HG02973 (cell line): ENCODE results near the gene ZXDC.

Source experiments
- ATAC-seq: cut with Tn5 transposase; IDR thresholded peaks from one replicate; pipeline ENCODE4 v1.9.1; 2021; ENCODE audit warnings: moderate library complexity; ENCODE audit not compliant: unreplicated experiment

The ZXDC gene

GRCh38 chr3:126419886-126420786 lies 55.6 kb downstream of the ZXDC start:
- ATAC-seq, result no peak

DNA sequence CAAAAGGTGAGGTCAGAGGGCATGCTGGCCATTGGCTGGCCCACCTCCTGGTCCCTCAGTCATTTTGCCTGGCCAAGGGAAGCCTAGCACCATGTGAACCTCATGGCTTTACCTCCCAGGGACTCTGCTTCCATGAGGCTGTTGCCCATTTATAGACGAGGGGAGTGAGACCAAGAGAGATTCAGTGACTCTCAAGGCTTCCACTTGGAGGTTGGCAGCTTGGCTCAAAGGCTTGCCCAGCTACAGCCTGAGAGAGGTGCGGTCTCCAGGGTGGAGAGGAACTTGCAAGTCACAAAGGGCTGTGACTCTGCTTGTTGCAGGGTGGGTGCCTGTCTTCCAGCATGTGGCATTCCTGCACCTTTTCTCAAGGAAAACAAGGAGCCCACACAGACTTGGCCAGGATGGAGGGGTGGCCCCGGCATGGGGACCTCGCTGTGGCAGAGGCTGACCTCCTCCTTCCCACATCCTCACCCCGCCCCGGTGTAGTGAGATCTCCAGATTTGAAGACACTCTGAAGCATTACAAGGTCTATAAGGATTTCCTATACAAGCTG lies 56.5 kb downstream of the ZXDC start:
- no peak for ATAC-seq

DNA sequence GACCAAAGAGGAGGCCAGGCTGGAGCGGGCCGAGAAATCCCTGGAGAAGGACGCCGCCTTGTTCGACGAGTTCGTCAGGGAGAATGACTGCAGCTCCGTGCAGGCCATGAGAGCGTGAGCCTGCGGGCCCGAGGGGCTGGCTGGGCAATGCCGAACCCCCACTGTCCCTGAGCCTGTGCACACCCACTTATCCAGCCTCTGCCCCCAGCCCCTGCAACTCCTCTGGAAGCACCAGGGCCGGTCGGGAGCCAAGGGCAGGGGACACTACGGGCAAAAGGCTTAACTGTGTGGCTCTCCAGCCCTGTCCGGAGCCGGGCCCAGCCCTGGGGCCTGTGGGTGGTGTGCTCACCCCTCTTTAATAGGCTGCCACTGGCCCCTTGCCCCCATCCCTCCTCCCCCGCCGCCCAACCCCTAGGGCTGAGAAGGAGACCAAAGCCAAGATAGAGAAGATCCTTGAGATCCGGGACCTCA lies 57.0 kb downstream of the ZXDC start:
- ATAC-seq, result no peak

GRCh38 chr3:126417981-126418530 lies 57.6 kb downstream of the ZXDC start:
- ATAC-seq, result no peak

- ATAC-seq, result no peak
Measured at GRCh38 chr3:126417515-126417914, 58.2 kb downstream of the ZXDC start.

DNA sequence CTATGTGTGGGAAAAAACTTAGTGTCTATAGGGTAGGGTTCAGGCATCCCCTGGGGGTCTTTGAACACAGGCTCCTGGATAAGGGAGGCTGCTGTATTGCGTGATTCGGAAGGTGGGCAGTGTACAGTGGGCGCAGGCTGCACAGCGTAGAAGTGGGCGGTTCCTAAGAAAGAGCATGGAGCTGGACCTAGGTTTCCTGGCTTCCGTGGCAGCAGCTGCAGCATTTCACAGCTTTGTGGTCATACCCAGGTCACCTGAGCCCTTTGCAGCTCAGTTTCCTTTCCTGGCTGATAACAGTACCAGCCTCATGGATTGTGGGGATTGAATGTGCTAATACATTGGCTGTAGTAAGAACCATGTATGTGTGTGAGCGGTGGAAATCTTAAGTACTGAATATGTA lies 58.7 kb downstream of the ZXDC start:
- no peak for ATAC-seq

DNA sequence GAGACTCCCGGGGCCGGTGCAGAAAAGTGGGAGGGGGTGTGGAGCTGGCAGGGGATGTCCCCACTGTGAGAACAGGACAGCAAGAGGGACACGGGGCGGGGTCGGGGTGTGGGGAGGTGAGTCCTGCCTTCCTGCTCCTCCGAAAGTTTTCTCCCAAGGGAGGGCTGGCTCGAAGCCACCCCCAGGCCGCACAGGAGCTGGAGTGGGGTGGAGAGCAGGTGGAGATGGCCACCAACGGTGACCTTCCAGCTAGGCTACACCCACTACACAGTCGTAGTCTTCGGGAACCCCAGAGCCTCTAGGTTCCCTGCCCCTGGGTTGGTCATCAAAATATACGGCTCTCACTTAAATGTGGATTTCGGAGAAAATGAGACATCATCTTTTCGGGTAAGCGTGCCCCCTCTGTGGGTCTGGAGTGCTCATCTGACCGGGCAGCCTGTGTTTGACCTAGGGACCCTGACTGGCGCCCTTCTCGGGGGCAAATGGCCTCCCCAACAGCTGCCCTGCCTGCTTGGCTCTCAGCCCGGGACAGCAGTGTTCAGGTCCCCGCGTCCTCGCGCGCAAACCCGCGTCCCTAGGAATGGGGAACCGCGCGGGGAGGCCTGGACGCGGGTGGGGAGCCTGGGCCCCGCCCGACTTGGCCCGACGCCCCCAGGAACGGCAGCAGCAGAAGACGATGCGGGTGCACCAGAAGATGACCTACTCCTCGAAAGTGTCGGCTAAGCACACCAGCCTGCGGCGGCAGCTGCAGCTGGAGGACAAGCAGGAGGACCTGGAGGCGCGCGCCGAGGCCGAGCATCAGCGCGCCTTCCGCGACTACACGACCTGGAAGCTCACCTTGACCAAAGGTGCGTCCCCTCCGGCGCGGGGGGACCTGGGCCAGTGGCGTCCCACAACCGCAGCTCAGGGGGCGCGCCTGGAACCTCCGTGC lies 59.8 kb downstream of the ZXDC start:
- no peak for ATAC-seq

- no peak for ATAC-seq
Measured at GRCh38 chr3:126414961-126415660, 60.6 kb downstream of the ZXDC start.

GRCh38 chr3:126414406-126414805 lies 61.3 kb downstream of the ZXDC start:
- ATAC-seq, result no peak

DNA sequence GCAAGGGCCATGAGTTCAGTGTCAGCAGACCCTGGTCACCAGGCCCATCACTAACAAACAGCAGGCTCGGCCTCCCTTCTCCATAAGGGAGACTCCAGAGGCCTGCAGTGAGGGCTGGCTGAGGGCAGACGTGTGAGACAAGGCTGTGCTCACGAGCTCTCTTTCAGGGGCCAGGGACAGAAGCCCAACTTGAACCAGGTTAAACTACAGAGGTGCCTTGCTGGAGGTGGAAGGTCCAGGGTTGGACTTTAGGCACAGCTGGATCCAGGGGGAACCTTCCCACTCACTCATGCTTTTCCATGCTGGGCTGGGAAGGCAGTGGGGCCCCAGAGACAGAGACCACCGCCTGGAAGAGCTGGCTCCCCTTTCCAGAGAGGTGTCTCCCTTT lies 62.0 kb downstream of the ZXDC start:
- ATAC-seq, result no peak

DNA sequence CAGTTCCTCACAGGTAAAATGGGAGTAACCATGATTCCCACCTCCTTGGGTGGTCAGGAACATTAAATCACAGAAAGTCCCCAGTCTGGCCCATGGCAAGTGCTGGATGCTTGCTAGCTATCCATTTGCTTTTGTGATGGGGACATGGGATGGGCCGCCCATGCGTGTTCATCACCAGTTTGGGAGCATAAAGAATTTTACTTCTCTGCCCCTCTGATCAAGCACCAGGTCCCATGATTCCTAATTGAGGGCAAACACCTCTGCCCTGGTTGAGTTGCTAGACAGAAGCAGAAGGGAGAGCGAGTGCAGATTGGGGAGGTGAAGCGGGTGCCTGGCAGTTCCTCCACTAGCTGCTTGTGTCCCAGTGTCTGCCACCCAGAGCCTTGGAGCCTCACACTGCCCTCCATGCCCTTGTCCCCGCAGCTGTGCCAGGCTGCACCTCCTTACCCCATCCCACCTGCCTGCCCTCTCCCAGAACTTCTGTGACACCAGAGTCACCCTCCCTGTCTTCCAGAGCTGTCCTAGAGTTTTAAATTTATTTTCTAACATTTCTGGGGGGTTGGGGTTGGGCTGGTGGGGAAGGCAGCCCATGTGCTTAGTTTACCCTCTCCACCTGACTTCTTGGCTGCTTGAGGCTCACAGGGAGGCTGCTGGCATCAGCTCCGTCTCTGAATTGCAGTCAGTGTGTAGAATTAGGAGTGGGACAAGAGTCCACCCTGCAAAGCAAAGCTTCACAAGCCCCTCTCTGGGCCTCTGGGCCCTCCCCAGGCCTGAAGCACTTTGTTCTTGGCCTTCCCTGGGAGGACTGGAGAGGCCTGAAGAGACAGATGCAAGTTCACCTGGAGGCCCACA lies 62.6 kb downstream of the ZXDC start:
- no peak for ATAC-seq

- ATAC-seq, result no peak
Measured at GRCh38 chr3:126408099-126408498, 67.6 kb downstream of the ZXDC start.

GRCh38 chr3:126407412-126408044 lies 68.2 kb downstream of the ZXDC start:
- ATAC-seq, result no peak

GRCh38 chr3:126406389-126407296 lies 69.0 kb downstream of the ZXDC start:
- ATAC-seq, result no peak

DNA sequence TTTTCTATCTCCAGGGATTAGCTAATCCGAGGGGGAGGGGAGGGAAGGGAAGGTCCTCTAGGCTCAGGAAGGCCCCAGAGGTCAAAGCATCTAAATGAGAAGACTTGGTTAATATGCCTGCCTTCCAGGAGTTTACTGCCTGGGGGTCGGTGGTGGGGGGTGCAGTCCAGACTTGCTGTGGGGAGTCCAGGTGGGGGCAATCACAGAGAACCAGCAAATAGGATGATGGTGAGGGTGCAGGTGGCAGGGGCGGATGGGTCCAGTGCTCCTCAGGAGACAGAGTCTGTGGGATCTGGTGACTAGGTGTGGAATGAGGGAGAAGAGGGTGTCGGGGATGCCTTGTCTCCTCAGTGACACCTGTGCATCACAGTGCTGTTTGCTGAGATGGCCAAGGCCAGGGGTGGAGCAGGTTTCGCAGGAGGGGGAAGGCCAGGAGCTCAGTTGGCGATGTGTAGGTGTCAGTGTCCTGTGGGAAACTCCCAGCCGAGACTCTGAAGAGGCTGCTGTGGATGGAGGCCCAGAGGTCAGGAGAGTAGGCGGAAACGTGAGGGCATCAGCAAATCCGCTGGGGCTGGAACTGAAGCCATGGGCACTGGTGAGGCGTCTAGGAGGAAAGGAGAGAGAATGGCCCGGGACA lies 72.9 kb downstream of the ZXDC start:
- no peak for ATAC-seq

DNA sequence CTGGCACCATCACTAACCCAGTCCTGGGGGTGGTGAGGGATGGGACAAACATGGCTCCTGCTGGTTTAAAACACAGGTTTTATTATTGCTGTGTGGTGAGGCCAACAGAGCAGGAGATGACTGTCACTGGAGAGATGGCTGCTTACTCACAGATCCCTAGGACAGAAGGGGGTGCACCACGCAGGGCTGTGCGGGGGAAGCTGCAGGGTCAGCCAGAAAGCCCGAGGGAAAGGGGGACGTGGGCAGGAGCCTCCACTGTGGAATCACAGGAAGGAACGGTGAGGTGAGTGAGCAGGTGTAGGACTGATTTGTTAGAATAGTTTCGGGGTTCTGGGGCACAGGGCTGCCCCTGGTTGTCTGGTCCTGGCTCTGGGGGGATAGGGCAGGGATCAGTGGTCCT lies 73.5 kb downstream of the ZXDC start:
- no peak for ATAC-seq

DNA sequence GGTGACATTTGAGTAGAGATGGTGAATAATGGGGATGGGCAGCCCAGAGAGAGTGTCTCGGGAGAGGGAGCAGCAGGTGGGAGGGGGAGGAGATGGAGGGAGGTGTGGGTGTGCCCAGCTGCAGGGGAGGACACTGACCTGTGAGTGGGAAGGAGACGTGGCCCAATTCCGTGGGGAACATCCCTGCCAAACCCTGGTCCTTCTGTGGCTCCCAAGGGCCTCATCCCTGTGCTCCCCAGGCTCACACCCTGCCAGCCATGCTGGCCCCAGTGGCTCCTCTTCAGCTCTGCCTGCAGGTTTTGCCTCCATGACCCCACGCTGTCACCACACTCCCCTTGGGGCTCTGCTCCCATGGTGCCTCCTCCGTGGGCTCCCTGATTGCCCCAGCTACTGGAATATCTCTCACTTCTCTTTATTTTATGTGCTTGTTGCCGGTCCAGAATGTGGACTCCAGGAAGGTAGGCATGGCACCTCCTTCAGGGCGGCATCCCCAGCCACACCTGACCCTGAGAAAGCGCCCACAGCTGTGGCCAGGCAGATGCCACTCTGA lies 74.0 kb downstream of the ZXDC start:
- ATAC-seq, result no peak
